NCI-H774 (cell line): ENCODE measurements around the gene TMC4.
"Not testable (repeated sequence)": the region's sequence is repeated elsewhere in the genome, so short reads cannot be mapped to it uniquely, and the experiment has no call there.

Experiments
- DNase-seq: peaks from one replicate; lab custom pipeline; 2025; lab: John Stamatoyannopoulos, UW

Gene TMC4

DNA sequence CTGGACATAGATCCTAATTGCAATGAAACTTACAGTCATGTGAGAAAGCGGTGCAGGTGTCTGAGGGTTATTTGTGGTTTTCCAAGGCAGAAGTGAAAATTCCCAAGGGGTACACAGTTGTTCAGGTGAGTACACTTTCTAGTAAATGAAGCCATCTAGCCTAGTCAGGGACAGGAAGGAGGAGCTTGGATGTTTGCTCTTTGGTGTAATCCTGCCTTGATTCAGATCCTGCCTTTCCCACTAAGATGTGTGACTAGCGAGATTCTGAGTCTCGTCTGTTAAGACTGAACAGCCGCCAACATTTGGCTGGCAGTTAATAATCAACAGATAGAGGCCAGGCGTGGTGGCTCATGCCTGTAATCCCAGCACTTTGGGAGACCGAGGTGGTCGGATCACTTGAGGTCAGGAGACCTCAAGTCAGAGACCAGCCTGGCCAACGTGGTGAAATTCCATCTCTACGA lies 30.2 kb upstream of the TMC4 start:
- no peak for DNase-seq

DNA sequence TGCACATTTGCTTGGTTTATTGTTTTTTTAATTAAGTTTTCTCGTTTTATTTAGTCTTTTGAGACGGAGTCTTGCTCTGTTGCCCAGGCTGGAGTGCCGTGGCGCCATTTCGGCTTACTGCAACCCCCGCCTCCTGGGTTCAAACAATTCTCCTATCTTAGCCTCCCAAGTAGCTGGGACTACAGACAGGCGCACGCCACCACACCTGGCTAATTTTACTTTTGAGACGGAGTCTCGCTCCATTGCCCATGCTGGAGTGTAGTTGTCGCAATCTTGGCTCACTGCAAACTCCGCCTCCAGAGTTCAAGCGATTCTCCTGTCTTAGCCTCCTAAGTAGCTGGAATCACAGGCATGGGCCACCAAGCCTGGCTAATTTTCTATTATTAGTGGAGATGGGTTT lies 29.0 kb upstream of the TMC4 start:
- no peak for DNase-seq

DNA sequence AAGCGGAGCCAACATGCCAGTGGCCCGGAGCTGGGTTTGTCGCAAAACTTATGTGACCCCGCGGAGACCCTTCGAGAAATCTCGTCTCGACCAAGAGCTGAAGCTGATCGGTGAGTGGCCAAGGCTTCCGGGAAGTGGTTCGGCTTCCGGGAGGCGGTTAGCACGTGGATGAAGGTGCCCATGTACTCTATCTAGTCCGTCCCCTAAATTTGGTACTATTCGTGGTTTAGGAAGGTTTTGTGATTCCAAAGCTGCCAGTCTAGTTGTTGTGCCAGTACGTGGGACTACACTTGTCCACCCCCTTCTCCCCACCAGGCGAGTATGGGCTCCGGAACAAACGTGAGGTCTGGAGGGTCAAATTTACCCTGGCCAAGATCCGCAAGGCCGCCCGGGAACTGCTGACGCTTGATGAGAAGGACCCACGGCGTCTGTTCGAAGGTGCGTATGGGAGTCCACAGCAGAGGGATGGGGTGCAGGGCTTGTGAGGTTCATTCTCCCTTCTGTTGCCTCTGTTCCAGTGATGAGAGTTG lies 28.3 kb upstream of the TMC4 start:
- DNase-seq, result no peak

DNA sequence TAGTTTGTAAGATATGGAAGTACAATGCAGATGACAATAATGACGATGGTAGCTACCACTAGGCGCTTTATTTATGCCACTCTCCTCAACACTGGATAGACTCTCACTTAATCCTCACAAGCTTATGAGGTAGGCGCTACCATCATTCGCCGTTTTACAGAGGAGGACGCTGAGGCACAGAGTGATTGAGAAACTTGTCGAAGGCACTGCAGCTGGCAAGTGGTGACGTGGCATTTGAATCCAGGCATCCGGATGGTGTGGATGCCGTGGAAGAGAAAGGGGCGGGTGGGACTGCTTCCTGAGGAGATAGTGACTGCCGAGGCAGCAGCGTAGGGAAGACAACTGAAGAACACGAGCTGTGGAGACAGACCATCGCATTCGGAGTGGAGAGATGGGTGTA lies 26.4 kb upstream of the TMC4 start:
- DNase-seq, result no peak

DNA sequence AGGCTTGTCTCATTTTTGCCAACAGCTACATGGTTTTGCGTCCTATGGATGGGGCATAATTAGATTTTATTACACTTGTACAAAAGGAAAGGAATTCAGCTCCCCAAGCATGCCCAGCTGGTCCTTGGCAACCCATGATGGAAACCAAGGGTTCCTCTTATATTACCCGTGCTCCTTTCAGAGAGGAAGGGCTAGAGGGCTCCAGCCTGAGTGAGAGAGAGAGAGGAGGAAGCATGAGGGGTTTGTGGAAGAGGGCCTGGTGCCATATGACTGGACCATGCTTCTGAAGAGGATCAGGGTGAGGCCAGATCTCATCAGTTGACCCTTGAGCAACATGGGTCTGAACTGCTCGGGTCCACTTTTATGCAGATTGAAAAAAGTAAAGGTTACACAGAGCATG lies 24.2 kb upstream of the TMC4 start:
- no peak for DNase-seq

DNA sequence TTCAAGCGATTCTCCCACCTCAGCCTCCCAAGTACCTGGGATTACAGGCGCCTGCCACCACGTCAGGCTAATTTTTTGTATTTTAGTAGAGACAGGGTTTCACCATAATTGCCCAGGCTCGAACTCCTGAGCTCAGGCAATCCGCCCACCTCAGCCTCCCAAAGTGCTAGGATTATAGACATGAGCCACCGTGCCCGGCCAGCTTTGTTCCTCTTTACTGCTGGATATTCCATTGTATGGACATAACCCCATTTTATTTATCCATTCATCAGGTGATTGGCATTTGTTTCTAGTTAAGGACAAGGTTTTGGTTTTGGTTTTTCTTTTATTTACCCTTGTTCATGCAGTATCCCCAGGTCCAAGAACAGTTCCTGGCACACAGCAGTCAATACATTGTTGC lies 23.6 kb upstream of the TMC4 start:
- DNase-seq, result no peak

DNA sequence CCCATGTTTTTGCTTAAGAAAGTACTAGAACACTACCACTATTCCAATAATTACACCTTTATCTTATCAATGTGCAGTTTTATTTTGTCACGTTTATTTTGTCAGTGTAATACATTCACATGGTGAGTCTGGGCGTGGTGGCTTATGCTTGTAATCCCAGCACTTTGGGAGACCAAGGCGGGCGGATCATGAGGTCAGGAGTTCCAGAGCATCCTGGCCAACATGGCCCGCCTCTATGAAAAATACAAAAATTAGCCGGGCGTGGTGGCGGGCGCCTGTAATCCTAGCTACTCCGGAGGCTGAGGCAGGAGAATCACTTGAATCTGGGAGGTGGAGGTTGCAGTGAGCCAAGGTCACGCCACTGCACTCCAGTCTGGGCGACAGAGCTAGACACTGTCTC lies 21.5 kb upstream of the TMC4 start:
- DNase-seq, result not testable (repeated sequence)

DNA sequence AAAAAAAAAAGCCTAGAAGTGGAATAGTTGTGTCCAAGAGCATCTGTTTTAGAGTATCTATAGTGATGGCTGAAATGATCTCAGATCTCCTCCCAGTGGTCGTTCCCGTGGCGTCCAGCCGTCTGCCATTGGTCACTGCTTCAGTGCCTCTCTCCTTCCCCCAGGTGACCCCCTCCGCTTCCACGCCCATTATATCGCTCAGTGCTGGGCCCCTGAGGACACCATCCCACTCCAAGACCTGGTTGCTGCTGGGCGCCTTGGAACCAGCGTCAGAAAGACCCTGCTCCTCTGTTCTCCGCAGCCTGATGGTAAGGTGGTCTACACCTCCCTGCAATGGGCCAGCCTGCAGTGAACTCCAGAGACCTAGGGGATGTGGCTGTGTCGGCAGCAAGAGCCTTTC lies 20.1 kb upstream of the TMC4 start:
- no peak for DNase-seq

DNA sequence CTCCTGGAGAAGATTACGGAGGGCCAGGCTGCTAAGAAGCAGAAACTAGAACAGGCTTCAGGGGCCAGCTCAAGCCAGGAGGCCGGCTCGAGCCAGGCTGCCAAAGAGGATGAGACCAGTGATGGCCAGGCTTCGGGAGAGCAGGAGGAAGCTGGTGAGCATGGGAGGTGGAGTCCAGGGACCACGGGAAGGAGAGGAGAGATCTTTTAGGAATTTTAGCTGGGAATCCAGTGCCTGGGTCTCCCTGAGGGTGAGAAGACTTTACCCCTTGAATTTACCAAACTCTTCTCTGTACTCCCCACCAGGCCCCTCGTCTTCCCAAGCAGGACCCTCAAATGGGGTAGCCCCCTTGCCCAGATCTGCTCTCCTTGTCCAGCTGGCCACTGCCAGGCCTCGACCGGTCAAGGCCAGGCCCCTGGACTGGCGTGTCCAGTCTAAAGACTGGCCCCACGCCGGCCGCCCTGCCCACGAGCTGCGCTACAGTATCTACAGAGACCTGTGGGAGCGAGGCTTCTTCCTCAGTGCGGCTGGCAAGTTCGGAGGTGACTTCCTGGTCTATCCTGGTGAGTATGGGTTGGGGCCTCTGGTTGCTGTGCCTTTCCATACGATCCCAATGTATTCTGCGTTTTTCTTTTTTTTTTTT lies 19.0 kb upstream of the TMC4 start:
- no peak for DNase-seq

DNA sequence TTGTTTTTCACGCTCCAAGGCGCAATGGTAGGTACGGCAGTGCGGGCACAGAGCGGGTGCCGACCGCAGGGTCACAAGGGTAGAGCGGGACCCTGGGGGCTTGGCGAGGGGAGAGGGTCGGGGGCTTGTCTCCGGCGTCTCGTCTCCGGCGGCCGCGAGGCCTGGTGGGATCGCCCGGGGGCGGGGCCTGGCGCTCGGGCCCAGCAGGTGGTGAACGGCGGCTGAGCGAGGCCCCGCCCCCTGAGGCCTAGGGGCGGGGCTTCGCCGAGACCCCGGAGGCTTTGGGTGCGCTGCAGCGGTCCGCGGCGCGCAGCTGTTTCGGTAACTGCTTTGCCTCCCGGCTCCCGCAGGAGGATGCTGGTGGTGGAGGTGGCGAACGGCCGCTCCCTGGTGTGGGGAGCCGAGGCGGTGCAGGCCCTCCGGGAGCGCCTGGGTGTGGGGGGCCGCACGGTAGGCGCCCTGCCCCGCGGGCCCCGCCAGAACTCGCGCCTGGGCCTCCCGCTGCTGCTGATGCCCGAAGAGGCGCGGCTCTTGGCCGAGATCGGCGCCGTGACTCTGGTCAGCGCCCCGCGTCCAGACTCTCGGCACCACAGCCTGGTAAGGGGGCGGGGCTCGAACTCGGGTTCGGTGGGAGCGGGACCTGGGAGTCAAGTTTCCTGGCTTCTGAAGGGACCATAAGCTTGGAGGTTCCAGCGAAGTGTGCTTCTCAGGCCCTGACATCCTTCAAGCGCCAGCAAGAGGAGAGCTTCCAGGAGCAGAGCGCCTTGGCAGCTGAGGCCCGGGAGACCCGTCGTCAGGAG lies 18.3 kb upstream of the TMC4 start, which contains the start of gene TSEN34:
Gene TSEN34 (plus strand): TSS at position 298 of the 800 bp plus-strand sequence. CDS start 57 bp downstream, at position 355.
- peak; percentile 88 for DNase-seq

DNA sequence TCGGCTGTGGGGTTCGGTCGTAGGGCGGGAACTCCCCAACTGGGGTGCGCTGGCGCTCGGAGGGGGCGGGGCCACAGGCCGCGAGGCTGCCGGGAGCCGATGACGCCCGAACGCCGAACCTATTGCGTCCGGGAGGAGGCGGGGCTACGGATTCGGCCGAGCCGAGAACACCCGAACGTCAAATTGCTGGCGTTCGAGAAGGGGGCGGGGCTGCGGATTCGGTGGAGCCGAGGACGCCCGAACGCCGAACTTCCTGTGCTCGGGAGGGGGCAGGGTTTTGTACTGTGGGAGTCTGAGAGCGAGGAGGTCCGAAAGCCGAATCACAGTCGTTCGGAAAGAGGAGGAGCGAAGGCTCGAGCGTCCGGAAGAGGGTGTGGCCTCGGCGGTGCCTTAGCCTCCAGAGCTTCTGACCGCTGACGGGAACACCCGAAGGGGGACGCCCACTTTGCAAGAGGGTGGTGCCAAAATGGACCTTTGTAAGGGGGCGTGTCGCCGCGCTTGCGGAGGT lies 17.6 kb upstream of the TMC4 start:
- DNase-seq, result peak; percentile 98

DNA sequence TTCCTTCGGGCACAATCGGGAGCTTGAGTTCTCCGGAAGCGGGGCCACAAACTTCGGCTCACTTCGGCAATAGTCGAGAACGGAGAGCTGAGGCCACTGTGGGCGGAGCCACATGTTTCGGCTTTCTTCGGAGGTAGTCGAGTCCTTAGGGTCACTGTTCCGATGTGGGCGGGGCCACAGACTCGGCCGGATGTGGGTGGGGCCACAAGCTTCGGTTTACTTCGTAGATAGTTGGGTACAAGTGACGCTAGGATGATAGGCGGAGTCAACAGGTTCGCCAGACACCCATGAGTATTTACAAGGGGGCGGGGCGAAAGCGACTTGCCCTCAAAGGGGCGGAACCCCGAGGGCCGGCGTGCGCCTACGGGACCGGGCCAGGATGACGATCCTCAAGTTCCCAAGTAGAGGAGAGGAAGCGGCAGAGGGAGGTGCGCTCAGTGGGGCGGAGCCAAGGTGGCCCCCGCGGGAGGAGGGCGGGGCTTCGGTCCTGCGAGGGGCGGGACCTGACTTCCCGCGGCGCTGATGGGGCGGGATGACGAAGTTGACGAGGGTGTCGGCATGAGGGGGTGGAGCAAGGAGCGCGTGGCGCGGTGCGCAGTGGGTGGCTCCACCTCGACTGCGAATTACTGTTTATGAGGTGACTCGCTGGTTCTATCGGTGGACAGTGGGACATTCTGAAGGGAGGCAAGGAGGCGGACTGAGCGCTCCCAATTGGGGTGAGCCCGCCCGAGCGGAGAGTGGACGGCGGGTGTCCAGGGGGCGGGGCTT lies 17.0 kb upstream of the TMC4 start:
- DNase-seq, result peak; percentile 100

DNA sequence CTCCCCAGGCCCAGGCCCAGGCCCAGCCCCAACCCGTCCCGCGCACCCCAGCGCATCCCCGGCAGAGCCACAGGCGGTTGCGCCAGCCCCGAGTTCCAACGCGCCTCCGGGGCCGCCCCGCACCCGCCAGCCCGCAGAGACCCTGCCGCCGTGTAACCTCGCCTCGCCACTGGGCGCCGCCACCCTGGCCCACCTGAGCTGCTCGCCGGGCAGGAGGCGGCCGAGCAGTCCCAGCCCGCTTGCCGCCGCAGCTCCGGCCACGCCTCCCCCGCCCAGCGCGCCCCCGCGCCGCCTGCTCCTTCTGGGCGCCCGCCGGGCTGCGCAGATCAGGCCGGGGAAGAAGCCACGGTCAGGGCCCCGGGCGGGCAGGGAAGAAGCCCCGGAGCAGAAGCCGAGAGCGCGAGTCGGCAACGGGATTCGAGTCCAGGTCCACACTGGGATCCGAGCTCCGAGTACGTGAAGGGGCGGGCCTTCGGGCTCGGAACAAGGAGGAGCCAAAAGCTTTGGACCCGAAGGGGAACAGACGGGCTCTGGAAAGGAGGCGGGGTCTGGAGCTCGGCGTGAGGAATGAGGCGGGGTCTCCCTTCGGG lies 16.3 kb upstream of the TMC4 start, which contains the start of gene MBOAT7:
Gene MBOAT7 (minus strand): TSS at position 436 of the 590 bp plus-strand sequence. CDS start 1,072 bp downstream, outside the sequence.
- no peak for DNase-seq

DNA sequence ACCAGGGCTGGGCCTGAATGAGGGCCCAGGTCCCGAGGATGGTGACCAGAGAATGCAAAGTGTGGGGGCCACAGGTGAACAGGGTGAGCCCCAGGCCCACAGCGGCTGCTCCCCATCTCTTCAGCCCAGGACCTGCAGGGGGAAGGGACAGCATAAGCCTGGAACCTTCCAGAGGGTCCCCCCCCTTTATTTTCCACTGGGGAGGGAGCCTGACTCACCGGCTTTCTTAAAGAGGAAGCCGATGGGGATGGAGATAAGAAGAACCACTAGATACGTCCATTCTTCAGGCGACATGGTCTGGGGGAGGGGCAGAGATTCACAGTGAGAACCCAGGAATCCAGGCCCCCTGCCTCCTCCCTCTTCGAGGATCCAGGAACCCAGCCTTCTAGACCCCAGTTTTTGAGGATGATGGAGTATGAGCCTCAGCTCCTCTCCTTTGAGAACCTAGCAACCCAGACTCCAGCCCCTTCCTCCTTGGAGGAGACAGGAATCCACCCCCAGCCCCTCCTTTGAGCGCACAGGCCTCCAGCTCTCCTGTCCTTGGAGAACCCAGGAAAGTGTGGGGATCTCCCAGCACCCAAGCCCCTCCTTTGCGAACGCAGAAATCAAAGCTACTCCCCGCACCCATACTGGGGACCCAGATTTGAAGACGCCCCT lies 15.4 kb upstream of the TMC4 start:
- no peak for DNase-seq

DNA sequence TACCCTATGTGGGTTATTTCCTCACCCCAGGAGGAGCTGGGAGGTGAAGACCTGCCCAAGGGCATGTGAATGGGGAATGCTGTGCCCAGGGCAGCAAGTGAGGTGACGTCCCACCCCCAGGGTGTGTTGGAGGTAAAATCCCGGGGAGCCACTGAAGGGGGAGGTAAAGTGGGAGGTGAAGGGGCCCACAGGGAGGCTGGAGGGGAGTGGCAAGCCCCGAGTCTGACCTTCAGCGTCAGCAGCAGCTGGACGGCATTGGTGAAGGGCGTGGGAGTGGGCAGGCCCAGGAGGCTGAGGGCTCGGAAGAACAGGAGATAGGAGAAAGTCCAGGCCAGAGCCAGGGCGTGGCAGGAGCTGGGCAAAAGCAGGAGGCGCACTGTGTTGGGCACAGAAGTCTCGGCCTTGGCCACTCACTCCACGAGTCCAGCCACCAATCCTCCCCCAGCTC lies 14.0 kb upstream of the TMC4 start:
- no peak for DNase-seq

DNA sequence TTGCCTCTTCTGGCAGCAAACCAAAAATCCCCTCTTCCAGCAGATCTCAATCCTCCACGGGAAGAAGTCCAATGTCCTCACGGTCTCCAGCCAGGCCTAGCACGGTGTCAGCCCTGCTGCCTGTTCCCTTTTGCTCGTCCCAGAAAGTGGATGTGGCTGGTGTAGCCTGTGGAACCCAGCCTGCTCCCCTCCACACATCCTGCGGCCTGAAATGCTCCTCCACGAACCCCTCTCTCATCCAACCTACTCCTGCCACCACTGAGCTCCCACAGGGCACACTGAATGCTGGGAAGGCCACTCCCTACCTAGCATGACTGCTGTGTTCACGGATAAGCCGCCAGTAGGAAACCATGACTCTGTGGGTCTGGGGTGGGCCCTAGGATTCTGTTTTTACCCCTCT lies 13.4 kb upstream of the TMC4 start:
- no peak for DNase-seq

DNA sequence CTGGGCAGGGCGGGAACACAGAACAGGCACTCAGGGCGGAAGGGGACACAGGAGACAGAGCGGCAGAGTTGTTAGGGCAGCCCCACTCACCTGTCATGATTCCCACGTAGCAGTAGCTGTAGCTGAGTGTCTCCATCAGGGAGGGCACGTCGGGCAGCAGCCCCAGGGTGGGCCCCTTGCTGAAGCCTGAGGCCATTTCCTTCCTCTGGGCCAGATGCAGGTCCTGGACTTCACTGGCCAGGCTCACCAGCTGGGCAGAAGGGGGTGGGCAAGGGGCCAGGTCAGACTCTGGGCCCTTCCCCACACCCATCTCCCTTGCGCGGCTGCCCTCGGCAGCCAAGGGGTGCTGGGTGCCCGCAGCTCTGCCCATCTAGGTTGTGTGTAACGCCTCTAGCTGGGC lies 10.5 kb upstream of the TMC4 start:
- DNase-seq, result no peak

DNA sequence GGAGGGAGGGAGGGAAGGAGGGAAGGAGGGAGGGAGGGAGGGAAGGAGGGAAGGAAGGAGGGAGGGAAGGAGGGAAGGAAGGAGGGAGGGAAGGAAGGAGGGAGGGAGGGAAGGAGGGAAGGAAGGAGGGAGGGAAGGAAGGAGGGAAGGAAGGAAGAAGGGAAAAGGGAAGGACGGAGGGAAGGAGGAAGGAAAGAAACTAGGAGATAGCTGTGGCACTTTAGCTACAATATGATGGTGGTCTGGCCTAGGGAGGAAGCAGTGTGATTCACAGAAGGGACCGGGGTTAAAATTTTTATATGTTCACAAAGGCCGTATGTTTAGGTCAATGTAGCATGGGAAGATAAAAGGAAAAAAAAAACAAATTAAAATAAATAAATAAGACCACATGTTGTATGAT lies 8.9 kb upstream of the TMC4 start:
- not testable (repeated sequence) for DNase-seq

DNA sequence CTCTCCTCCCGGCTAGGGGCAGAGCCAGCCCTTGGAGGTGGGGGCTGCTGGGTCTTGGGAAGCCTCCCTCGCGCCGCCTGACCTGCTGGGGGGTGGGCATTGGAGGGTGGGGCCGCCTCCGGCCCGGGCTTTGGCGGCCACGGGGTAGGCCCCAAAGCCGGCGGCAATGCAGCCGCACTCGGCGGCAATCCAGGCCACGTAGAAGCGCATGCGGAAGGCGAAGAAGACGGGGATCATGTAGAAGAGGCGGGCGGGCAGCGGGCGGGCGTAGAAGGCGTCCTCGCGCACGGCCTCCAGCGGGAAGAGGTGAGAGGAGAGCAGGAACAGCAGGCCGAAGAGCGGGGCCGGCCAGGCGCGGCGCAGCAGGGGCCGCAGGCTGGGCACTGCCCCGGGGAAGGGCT lies 7.7 kb upstream of the TMC4 start:
- no peak for DNase-seq

DNA sequence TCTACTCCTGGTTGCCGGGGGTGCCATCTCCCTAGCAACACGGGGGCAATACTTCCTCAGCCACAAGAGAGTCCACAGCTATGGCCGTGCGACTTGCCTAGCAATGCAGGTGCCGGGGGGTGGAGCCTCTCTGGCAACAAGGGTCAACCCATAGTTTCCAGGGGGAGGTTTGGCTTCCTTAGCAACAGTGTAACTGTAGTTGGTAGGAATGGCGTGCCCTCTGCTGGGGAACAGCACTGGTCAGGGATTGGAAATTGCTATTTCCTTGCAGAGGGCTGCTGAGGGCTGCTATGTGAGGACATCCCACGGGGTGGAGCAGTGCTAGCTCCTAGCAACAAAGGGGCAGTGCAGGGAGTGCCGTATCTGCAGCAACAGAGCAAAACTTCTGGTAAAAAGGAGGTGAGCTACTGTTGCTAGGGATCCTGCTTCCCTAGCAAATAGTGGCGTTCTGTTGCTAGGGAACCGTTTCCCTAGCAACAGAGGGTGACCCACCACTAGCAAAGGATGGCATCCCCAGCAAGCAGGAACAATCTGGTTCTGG lies 7.0 kb upstream of the TMC4 start:
- no peak for DNase-seq
